ENCODE measurements around the gene MLEC. TPM values are rescaled to one million over a fixed set of nuclear protein-coding genes. Genes with fewer than 3 reads are reported as not detected.

The MLEC gene
- total RNA-seq, 4 donors from 2014 or later, result 122 to 288 (median 187) TPM

DNA sequence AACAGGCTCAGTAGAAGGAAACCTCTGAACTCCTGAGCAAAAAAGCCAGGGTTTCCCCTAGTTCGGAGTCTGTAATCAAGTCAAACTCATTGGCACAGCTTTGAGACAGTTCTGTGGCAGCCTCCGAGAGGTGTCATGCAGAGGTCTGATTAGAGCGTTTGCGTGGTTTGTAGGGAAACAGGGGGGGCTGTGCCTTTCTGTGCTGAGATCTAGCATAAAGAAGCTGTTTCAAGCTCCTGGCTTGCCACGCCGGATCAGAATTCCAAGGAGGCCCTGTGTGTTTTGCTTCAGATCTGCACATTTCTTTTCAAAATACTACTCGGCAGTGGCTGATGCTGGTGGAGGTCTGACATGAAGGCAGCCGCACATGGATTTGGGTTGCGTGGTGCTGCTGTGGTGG lies 44.8 kb upstream of the MLEC start:
- H3K36me3 ChIP-seq, result no peaks in the 10 kb centered on the region
- TF ChIP-seq, protein P1, sequence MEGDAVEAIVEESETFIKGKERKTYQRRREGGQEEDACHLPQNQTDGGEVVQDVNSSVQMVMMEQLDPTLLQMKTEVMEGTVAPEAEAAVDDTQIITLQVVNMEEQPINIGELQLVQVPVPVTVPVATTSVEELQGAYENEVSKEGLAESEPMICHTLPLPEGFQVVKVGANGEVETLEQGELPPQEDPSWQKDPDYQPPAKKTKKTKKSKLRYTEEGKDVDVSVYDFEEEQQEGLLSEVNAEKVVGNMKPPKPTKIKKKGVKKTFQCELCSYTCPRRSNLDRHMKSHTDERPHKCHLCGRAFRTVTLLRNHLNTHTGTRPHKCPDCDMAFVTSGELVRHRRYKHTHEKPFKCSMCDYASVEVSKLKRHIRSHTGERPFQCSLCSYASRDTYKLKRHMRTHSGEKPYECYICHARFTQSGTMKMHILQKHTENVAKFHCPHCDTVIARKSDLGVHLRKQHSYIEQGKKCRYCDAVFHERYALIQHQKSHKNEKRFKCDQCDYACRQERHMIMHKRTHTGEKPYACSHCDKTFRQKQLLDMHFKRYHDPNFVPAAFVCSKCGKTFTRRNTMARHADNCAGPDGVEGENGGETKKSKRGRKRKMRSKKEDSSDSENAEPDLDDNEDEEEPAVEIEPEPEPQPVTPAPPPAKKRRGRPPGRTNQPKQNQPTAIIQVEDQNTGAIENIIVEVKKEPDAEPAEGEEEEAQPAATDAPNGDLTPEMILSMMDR (IDR thresholded peaks at IDR 0.05), result no peak
- TF ChIP-seq POLR2A (IDR thresholded peaks at IDR 0.05), result no peak
- WGBS, 2 donors, result 68 to 89% methylated on average over 9 of the region's 9 CpGs
- peaks cover 5 to 14% of the 10 kb centered on the region in 2 donors for H3K4me1 ChIP-seq
- no peak for DNase-seq
- H3K27ac ChIP-seq, result no peak overlapping the region
- H3K4me3 ChIP-seq (replicated peaks in 1 of 3), result no peak overlapping the region
- no peaks in the 10 kb centered on the region for H3K27me3 ChIP-seq
- no peaks in the 10 kb centered on the region for H3K9me3 ChIP-seq
- intact Hi-C loops (cut with DNase I), result no loop called here

DNA sequence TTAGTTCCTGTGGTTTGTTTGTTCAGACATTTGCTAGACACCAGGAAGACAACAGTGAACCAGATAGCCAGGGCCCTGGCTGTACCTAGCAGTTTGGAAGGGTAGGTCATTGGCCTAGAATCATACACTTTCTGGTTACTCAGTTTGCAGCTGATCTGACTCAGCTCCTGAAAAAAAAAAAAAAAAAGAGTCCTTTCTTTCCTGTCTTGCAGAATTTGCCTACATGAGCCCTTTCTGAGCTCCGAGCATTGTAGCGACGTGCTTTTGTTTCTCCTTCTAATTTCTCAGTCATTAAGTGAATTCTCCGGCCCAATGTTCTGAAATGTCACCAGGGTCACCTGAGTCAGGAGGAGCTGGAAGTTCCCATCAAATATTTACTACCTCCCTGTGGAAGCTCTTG lies 44.1 kb upstream of the MLEC start:
- no peak overlapping the region for H3K4me3 ChIP-seq (replicated peaks in 1 of 3)
- 82 to 94% methylated on average over 4 of the region's 4 CpGs for WGBS, 2 donors
- no peaks in the 10 kb centered on the region for H3K9me3 ChIP-seq
- no peaks in the 10 kb centered on the region for H3K27me3 ChIP-seq
- H3K27ac ChIP-seq, result no peak overlapping the region
- no peak for DNase-seq
- H3K4me1 ChIP-seq, result peaks cover 5 to 14% of the 10 kb centered on the region in 2 donors
- TF ChIP-seq, protein P1 (IDR thresholded peaks at IDR 0.05), result no peak
- no peak for TF ChIP-seq POLR2A (IDR thresholded peaks at IDR 0.05)
- intact Hi-C loops (cut with DNase I), result no loop called here
- no peaks in the 10 kb centered on the region for H3K36me3 ChIP-seq

DNA sequence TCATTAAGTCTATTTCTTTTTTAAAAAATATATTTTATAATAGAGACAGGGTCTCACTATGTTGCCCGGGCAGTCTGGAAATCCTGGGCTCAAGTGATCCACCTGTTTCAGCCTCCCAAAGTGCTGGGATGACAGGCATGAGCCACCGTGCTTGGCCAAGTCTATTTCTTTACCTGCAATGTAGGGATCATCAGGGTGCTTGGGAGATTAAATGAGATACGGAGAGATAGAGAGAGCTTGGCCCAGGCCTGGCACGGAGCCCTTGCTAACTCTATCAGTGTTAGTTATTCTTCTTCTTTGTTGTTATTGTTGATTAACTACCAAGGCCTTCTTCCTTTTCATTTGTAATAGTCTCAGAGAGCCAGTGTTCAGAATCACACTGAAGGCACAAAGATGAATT lies 43.4 kb upstream of the MLEC start:
- Histone ChIP-seq H3K27me3 (no peaks in the 10 kb centered on the region), H3K4me3 (replicated peaks in 1 of 3) (no peak overlapping the region), H3K36me3 (no peaks in the 10 kb centered on the region), H3K27ac (no peak overlapping the region), H3K4me1 (peaks cover 7 to 18% of the 10 kb centered on the region in 2 donors), H3K9me3 (no peaks in the 10 kb centered on the region)
- TF ChIP-seq POLR2A (IDR thresholded peaks at IDR 0.05), result no peak
- TF ChIP-seq, protein P1 (IDR thresholded peaks at IDR 0.05), result no peak
- DNase-seq, result no peak
- WGBS, 2 donors, result 85 to 89% methylated on average over 4 of the region's 4 CpGs
- intact Hi-C loops (cut with DNase I), result no loop called here

DNA sequence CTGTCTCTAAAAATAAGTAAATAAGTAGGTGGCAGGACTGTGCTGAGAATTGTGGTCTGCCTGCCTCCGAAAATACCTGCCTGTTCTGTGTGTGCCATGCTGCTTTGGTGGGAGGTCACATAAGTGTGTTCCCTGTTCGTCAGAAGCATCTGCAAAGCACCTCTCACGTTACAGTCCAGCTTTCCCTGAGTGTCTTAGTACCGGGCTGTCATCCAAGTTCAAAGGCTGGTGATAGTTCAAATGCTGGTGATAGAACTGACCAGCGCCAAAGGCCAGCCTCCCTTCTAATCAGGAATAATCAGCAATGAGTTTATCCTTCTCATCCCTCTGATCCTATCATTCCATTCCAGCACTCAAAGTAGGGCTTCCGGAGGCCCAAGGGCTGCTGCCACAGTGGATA lies 40.9 kb upstream of the MLEC start:
- H3K36me3 ChIP-seq, result no peaks in the 10 kb centered on the region
- H3K4me3 ChIP-seq (replicated peaks in 1 of 3), result no peak overlapping the region
- WGBS, 2 donors, result 24 to 33% methylated on average over 6 of the region's 6 CpGs
- peak; percentile 43 to 54 for DNase-seq
- no peaks in the 10 kb centered on the region for H3K27me3 ChIP-seq
- intact Hi-C loops (cut with DNase I), result loop anchor here (5.0 kb wide), 2 partner anchors 64 to 326 kb away; partner anchors contain the start of gene POP5
- H3K9me3 ChIP-seq, result no peaks in the 10 kb centered on the region
- no peak for TF ChIP-seq POLR2A (IDR thresholded peaks at IDR 0.05)
- TF ChIP-seq, protein P1 (IDR thresholded peaks at IDR 0.05), result no peak
- peaks cover 16 to 25% of the 10 kb centered on the region in 2 donors for H3K4me1 ChIP-seq
- no peak overlapping the region for H3K27ac ChIP-seq

DNA sequence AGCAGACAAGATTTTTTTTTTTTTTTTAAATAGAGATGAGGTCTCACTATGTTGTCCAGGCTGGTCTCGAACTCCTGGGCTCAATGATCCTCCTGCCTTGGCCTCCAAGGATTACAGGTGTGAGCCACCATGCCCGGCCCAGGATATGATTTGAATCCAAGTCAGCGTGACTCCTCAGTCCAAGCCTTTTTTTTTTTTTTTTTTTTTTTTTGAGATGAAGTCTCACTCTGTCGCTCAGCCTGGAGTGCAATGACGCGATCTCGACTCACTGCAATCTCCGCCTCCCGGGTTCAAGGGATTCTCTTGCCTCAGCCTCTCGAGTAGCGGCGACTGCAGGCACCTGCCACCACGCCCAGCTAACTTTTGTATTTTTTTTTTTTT lies 39.6 kb upstream of the MLEC start:
- Histone ChIP-seq H3K9me3 (no peaks in the 10 kb centered on the region), H3K27me3 (no peaks in the 10 kb centered on the region), H3K4me3 (replicated peaks in 1 of 3) (no peak overlapping the region), H3K4me1 (peaks cover 11 to 17% of the 10 kb centered on the region in 2 donors), H3K27ac (no peak overlapping the region), H3K36me3 (no peaks in the 10 kb centered on the region)
- DNase-seq, result no peak
- WGBS, 2 donors, result 87 to 88% methylated on average over 13 of the region's 13 CpGs
- TF ChIP-seq, protein P1 (IDR thresholded peaks at IDR 0.05), result no peak
- no peak for TF ChIP-seq POLR2A (IDR thresholded peaks at IDR 0.05)
- intact Hi-C loops (cut with DNase I), result loop anchor here (5.0 kb wide), 2 partner anchors 65 to 325 kb away; partner anchors contain the start of gene POP5
